Activated CD4-positive, alpha-beta T cell treated with anti-CD3 and anti-CD28 coated beads for 36 hours (primary cell): ENCODE data around the gene METRNL. TPM values are rescaled to one million over a fixed set of nuclear protein-coding genes. Genes with fewer than 3 reads are reported as not detected.
"Not testable (repeated sequence)": the region's sequence is repeated elsewhere in the genome, so short reads cannot be mapped to it uniquely, and the experiment has no call there.

ENCODE experiments used
- ATAC-seq: fragments of 200-7000 bp; cut with Tn5 transposase; one replicate; pipeline ENCODE4 v1.10.0; 2021; ENCODE audit warnings: mild to moderate bottlenecking, moderate library complexity
- CTCF ChIA-PET: fragments of 350-600 bp; sonication (Branson Sonifier 250); formaldehyde crosslinking; loops from one replicate; lab custom pipeline; 2021; ENCODE audit warnings: antibody characterized with exemption; lab: Charles Lee
- POLR2A ChIA-PET: fragments of 350-600 bp; sonication (Branson Sonifier 250); formaldehyde crosslinking; loops from one replicate; lab custom pipeline; 2021; ENCODE audit warnings: antibody characterized with exemption, inconsistent platforms; lab: Charles Lee
- DNase-seq: peaks from one replicate; pipeline ENCODE4 v3.0.0-alpha.2; 2020
- H3K27ac Mint-ChIP-seq: one replicate; pipeline ENCODE4 v1.8.0; 2021; ENCODE audit warnings: mixed read lengths
- H3K27me3 Mint-ChIP-seq: one replicate; pipeline ENCODE4 v1.8.0; 2021; ENCODE audit warnings: mixed read lengths
- H3K36me3 Mint-ChIP-seq: one replicate; pipeline ENCODE4 v1.8.0; 2021; ENCODE audit warnings: low read depth, mixed read lengths
- H3K4me1 Mint-ChIP-seq: one replicate; pipeline ENCODE4 v1.8.0; 2021; ENCODE audit warnings: mixed read lengths
- H3K4me3 Mint-ChIP-seq: one replicate; pipeline ENCODE4 v1.8.0; 2021; ENCODE audit warnings: mild to moderate bottlenecking, moderate library complexity, mixed read lengths
- H3K9me3 Mint-ChIP-seq: one replicate; pipeline ENCODE4 v1.8.0; 2021; ENCODE audit warnings: low read depth, mixed read lengths
- intact Hi-C, 2 experiments: fragments of 100-400 bp; cut with DNase I in 1 of 2; cut with micrococcal nuclease in 1 of 2; formaldehyde crosslinking; loops; one replicate each; pipeline versions ENCODE4 v1.14.2 to v1.15.1; 2022 to 2024; cut with DNase I, micrococcal nuclease
- total RNA-seq, 2 experiments: library from RNA; stranded (reverse); gene quantifications; one replicate each; pipeline ENCODE4 v1.2.3, GENCODE V29; 2021

The METRNL gene
- total RNA-seq, 2 experiments from 2014 or later, result 22.4 to 26.3 TPM

DNA sequence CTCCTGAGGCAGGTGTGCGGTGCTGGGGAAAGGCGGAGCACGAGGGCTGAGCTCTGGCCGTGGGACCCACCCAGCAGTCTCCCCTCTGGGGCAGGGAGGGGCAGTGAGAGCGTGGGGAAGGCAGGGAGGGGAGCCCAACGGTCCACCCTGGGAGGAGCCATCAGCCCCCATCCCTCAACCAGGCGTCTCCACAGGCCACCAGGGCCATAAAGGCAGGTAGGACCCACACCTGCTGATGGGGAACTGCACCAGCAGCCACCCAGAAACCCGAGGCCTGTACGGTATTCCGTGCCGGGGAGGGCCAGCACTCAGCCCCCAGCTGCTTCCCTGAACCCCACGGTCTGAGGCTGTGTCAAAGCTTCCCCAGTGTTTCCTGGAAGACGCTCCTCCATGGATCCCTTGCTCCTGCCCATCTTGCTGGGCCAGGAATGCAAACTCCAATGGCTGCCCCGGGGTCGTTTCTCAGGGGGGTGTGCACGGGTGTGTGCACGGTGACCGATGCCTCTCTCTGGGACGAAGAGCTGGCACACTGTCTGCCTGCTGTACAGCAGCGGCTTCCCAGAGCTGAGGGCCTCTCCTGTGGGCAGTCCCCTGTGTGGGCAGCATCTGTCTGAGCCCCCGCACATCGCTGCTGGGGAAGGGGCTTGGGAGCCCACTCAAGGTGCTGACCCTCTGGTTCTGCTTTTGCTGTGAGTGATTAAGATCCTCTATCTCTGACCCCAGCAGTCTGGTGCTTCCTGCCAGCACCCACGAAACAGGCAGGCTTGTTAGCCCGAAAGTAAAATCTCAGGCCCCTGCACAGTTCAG, 17.2 kb upstream of the METRNL start:
- ATAC-seq (no peak), DNase-seq (no peak)
- no peaks in the 10 kb centered on the region for H3K36me3 Mint-ChIP-seq
- no peak overlapping the region for H3K27ac Mint-ChIP-seq
- no peak overlapping the region for H3K4me3 Mint-ChIP-seq
- H3K9me3 Mint-ChIP-seq, result no peaks in the 10 kb centered on the region
- CTCF ChIA-PET, result no interaction called here
- no peaks in the 10 kb centered on the region for H3K4me1 Mint-ChIP-seq
- POLR2A ChIA-PET, result no interaction called here
- H3K27me3 Mint-ChIP-seq, result no peaks in the 10 kb centered on the region
- intact Hi-C loops, result no loop called here

- Mint-ChIP-seq H3K9me3 (no peaks in the 10 kb centered on the region), H3K4me3 (no peak overlapping the region), H3K36me3 (no peaks in the 10 kb centered on the region), H3K27ac (no peak overlapping the region), H3K27me3 (no peaks in the 10 kb centered on the region), H3K4me1 (no peaks in the 10 kb centered on the region)
- CTCF ChIA-PET, result no interaction called here
- ATAC-seq (no peak), DNase-seq (no peak)
- POLR2A ChIA-PET, result no interaction called here
- intact Hi-C loops, result no loop called here
Observed at GRCh38 chr17:83062818-83063671, 16.4 kb upstream of the METRNL start.

- no peaks in the 10 kb centered on the region for H3K36me3 Mint-ChIP-seq
- ATAC-seq (no peak), DNase-seq (peak; percentile 3)
- ChIA-PET POLR2A (no interaction called here), CTCF (no interaction called here)
- H3K27me3 Mint-ChIP-seq, result no peaks in the 10 kb centered on the region
- no peak overlapping the region for H3K4me3 Mint-ChIP-seq
- H3K4me1 Mint-ChIP-seq, result peaks cover 5% of the 10 kb centered on the region
- no peak overlapping the region for H3K27ac Mint-ChIP-seq
- no peaks in the 10 kb centered on the region for H3K9me3 Mint-ChIP-seq
- intact Hi-C loops, result no loop called here
Observed at GRCh38 chr17:83064021-83064731, 15.2 kb upstream of the METRNL start.

GRCh38 chr17:83064732-83065659, 14.4 kb upstream of the METRNL start:
- Mint-ChIP-seq H3K27ac (no peak overlapping the region), H3K4me3 (no peak overlapping the region), H3K4me1 (peaks cover 9% of the 10 kb centered on the region), H3K27me3 (peaks cover 2% of the 10 kb centered on the region), H3K9me3 (no peaks in the 10 kb centered on the region), H3K36me3 (no peaks in the 10 kb centered on the region)
- ChIA-PET POLR2A (no interaction called here), CTCF (interaction anchor here (1.2 kb wide), 1 partner anchor 157 kb away, joined by 3 read pairs; no protein-coding TSS in a partner anchor)
- DNase-seq, result peak; percentile 5
- intact Hi-C loops, result no loop called here
- ATAC-seq, result no peak

GRCh38 chr17:83065660-83066542, 13.5 kb upstream of the METRNL start:
- intact Hi-C loops, result no loop called here
- H3K9me3 Mint-ChIP-seq, result no peaks in the 10 kb centered on the region
- H3K36me3 Mint-ChIP-seq, result no peaks in the 10 kb centered on the region
- peaks cover 14% of the 10 kb centered on the region for H3K4me1 Mint-ChIP-seq
- H3K4me3 Mint-ChIP-seq, result no peak overlapping the region
- no peak for ATAC-seq
- POLR2A ChIA-PET, result no interaction called here
- CTCF ChIA-PET, result interaction anchor here (1.2 kb wide), 1 partner anchor 158 kb away, joined by 3 read pairs; no protein-coding TSS in a partner anchor
- peaks cover 2% of the 10 kb centered on the region for H3K27me3 Mint-ChIP-seq
- peak; percentile 3 for DNase-seq
- no peak overlapping the region for H3K27ac Mint-ChIP-seq

DNA sequence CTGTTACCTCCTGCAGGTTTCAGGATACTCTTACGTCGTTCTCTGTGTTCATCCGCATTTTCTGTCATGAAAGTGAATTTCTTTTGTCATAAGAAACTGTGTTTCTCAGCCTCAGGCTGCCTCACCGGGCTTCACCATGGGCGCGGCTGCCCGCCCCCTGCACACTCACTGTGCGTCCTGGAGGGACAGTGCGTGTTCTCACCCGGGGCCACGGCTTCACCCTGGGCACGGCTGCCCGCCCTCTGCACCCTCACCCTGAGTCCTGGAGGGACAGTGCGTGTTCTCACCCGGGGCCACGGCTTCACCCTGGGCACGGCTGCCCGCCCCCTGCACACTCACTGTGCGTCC, 12.9 kb upstream of the METRNL start:
- H3K4me3 Mint-ChIP-seq, CTCF ChIA-PET, ATAC-seq, H3K9me3 Mint-ChIP-seq, H3K27me3 Mint-ChIP-seq, POLR2A ChIA-PET, intact Hi-C loops, H3K36me3 Mint-ChIP-seq, H3K27ac Mint-ChIP-seq: not testable (repeated sequence)
- peak; percentile 2 for DNase-seq
- H3K4me1 Mint-ChIP-seq, result peaks cover 20% of the 10 kb centered on the region

DNA sequence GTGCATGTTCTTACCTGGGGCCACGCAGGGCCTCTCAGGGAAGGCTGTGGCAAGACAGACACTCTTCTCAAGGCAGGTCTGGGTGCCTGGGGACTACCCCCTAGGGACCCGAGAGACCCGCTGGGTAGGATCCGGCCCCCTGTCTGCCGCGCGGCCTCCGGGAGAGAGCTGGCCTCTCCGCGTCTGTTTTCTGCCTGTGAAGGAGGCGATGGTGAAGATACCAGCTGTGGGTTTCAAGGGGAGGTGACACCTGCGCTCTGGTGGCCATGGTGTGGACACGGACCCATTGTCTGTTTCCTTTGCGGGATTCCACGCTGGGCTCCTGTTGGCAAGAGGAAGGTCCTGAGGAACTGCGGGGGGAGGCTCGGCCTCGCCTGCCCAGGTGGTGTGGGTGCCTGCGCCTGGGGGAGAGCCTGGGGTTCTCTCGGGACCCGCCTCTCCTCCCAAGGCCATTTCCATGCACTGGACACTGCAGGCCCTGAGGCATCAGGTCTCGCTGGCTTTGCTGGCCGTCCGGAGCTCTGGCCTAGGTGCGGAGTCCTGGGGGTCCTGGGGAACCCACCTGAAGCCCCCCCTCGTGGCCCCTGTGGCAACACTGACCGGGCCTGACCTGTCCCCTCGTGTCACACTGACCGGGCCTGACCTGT, 12.2 kb upstream of the METRNL start:
- H3K27ac Mint-ChIP-seq, result no peak overlapping the region
- H3K27me3 Mint-ChIP-seq, result peaks cover 2% of the 10 kb centered on the region
- H3K9me3 Mint-ChIP-seq, result no peaks in the 10 kb centered on the region
- POLR2A ChIA-PET, result no interaction called here
- CTCF ChIA-PET, result interaction anchor here (0.6 kb wide), 1 partner anchor 1420 kb away, joined by 3 read pairs; no protein-coding TSS in a partner anchor
- DNase-seq (peak; percentile 3), ATAC-seq (no peak)
- H3K4me3 Mint-ChIP-seq, result no peak overlapping the region
- intact Hi-C loops, result no loop called here
- H3K36me3 Mint-ChIP-seq, result no peaks in the 10 kb centered on the region
- H3K4me1 Mint-ChIP-seq, result peaks cover 27% of the 10 kb centered on the region

- Mint-ChIP-seq H3K9me3 (no peaks in the 10 kb centered on the region), H3K27ac (no peak overlapping the region), H3K4me1 (peaks cover 28% of the 10 kb centered on the region), H3K27me3 (peaks cover 2% of the 10 kb centered on the region), H3K4me3 (no peak overlapping the region), H3K36me3 (no peaks in the 10 kb centered on the region)
- ChIA-PET CTCF (interaction anchor here (0.6 kb wide), 1 partner anchor 1421 kb away, joined by 3 read pairs; no protein-coding TSS in a partner anchor), POLR2A (no interaction called here)
- ATAC-seq, result no peak
- intact Hi-C loops, result no loop called here
- peak; percentile 3 for DNase-seq
Observed at GRCh38 chr17:83067718-83068261, 11.6 kb upstream of the METRNL start.

- no peak overlapping the region for H3K27ac Mint-ChIP-seq
- H3K36me3 Mint-ChIP-seq, result no peaks in the 10 kb centered on the region
- ATAC-seq (no peak), DNase-seq (no peak)
- CTCF ChIA-PET, result no interaction called here
- intact Hi-C loops, result no loop called here
- no peaks in the 10 kb centered on the region for H3K9me3 Mint-ChIP-seq
- no peak overlapping the region for H3K4me3 Mint-ChIP-seq
- H3K27me3 Mint-ChIP-seq, result peaks cover 2% of the 10 kb centered on the region
- H3K4me1 Mint-ChIP-seq, result peaks cover 28% of the 10 kb centered on the region
- POLR2A ChIA-PET, result no interaction called here
Observed at GRCh38 chr17:83068641-83069570, 10.5 kb upstream of the METRNL start.
